Nephron progenitor cell (in vitro differentiated cells): ENCODE results near the gene GK2.

ENCODE experiments used
- DNase-seq: peaks from one replicate; pipeline ENCODE4 v3.0.0; 2021
- H3K27ac Mint-ChIP-seq: 2 replicates; pipeline ENCODE4 v1.8.0; 2021; ENCODE audit warnings: mild to moderate bottlenecking, moderate library complexity, mixed read lengths
- H3K27me3 Mint-ChIP-seq: 2 replicates; pipeline ENCODE4 v1.8.0; 2021; ENCODE audit warnings: mild to moderate bottlenecking, low read depth, mixed read lengths; ENCODE audit not compliant: poor library complexity
- H3K36me3 Mint-ChIP-seq: 2 replicates; pipeline ENCODE4 v1.8.0; 2021; ENCODE audit warnings: low read depth, mixed read lengths
- H3K4me1 Mint-ChIP-seq: 2 replicates; pipeline ENCODE4 v1.8.0; 2021; ENCODE audit warnings: mixed read lengths
- H3K4me3 Mint-ChIP-seq: 2 replicates; pipeline ENCODE4 v1.8.0; 2021; ENCODE audit warnings: mild to moderate bottlenecking, moderate library complexity, mixed read lengths
- H3K9me3 Mint-ChIP-seq: 2 replicates; pipeline ENCODE4 v1.8.0; 2021; ENCODE audit warnings: mild to moderate bottlenecking, moderate library complexity, mixed read lengths
- CTCF ChIP-seq: fragments of 200-600 bp; sonication (generic); IDR thresholded peaks from 2 replicates; pipeline ENCODE4 v1.5.0; 2021; ENCODE audit warnings: antibody characterized with exemption

GK2 gene

GRCh38 chr4:79381161-79381560, 26.9 kb downstream of the GK2 start:
- TF ChIP-seq CTCF, result no peak
- Mint-ChIP-seq H3K27me3 (no peaks in the 10 kb centered on the region), H3K9me3 (no peaks in the 10 kb centered on the region), H3K4me1 (no peaks in the 10 kb centered on the region), H3K4me3 (no peak overlapping the region), H3K36me3 (no peaks in the 10 kb centered on the region), H3K27ac (no peak overlapping the region)
- DNase-seq, result no peak

- no peak for DNase-seq
- no peak overlapping the region for H3K4me3 Mint-ChIP-seq
- H3K9me3 Mint-ChIP-seq, result no peaks in the 10 kb centered on the region
- H3K4me1 Mint-ChIP-seq, result no peaks in the 10 kb centered on the region
- H3K27ac Mint-ChIP-seq, result no peak overlapping the region
- H3K27me3 Mint-ChIP-seq, result no peaks in the 10 kb centered on the region
- no peaks in the 10 kb centered on the region for H3K36me3 Mint-ChIP-seq
- no peak for TF ChIP-seq CTCF
Observed at GRCh38 chr4:79370026-79370425, 38.0 kb downstream of the GK2 start.

- no peak for DNase-seq
- Mint-ChIP-seq H3K9me3 (no peaks in the 10 kb centered on the region), H3K27ac (no peak overlapping the region), H3K27me3 (no peaks in the 10 kb centered on the region), H3K36me3 (no peaks in the 10 kb centered on the region), H3K4me1 (no peaks in the 10 kb centered on the region), H3K4me3 (no peak overlapping the region)
- no peak for TF ChIP-seq CTCF
Observed at GRCh38 chr4:79367096-79367495, 40.9 kb downstream of the GK2 start.

- no peaks in the 10 kb centered on the region for H3K36me3 Mint-ChIP-seq
- DNase-seq, result no peak
- no peak overlapping the region for H3K4me3 Mint-ChIP-seq
- H3K4me1 Mint-ChIP-seq, result no peaks in the 10 kb centered on the region
- no peaks in the 10 kb centered on the region for H3K9me3 Mint-ChIP-seq
- no peaks in the 10 kb centered on the region for H3K27me3 Mint-ChIP-seq
- TF ChIP-seq CTCF, result no peak
- no peak overlapping the region for H3K27ac Mint-ChIP-seq
Observed at GRCh38 chr4:79366422-79366821, 41.6 kb downstream of the GK2 start.

- Mint-ChIP-seq H3K4me3 (no peak overlapping the region), H3K9me3 (no peaks in the 10 kb centered on the region), H3K4me1 (no peaks in the 10 kb centered on the region), H3K36me3 (no peaks in the 10 kb centered on the region), H3K27me3 (no peaks in the 10 kb centered on the region), H3K27ac (no peak overlapping the region)
- DNase-seq, result no peak
- TF ChIP-seq CTCF, result no peak
Observed at GRCh38 chr4:79364061-79364460, 44.0 kb downstream of the GK2 start.

DNA sequence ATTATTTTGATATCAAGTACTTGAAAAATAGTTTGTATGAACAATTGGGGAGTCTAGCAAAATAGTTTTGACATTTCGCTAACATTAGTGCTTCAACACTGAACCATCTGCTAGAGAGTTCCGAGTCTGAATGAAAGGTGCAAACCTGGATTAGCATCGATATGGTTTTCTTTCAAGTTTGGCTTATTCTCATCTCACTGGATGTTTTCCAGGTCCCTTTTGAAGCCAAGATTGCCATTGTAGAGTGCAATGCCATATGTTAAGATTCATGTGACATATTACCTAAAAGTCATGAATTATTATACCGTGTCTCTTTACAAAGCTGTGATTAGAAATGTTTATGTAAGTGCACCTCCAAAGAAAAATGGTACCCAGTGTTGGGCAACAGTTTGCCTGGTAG, 45.4 kb downstream of the GK2 start:
- Mint-ChIP-seq H3K36me3 (no peaks in the 10 kb centered on the region), H3K9me3 (no peaks in the 10 kb centered on the region), H3K4me1 (no peaks in the 10 kb centered on the region), H3K27me3 (no peaks in the 10 kb centered on the region), H3K27ac (no peak overlapping the region), H3K4me3 (no peak overlapping the region)
- no peak for TF ChIP-seq CTCF
- no peak for DNase-seq
